Stimulated activated CD8-positive, alpha-beta memory T cell treated with anti-CD3 and anti-CD28 coated beads, Interleukin-15, amount 100 ng/mL, for 4 hours (primary cell): Measurements from ENCODE around the gene EFNB2.

ENCODE experiments used
- DNase-seq, 2 donors: peaks; one replicate each; pipeline ENCODE4 v3.0.0-alpha.2; 2020; ENCODE audit warnings: low read depth in 2 of 2

EFNB2 gene

GRCh38 chr13:106484084-106484483, 51.4 kb downstream of the EFNB2 start:
- no peak for DNase-seq

GRCh38 chr13:106481919-106482318, 53.5 kb downstream of the EFNB2 start:
- no peak for DNase-seq

- DNase-seq: no peak
These were observed 55.0 kb downstream of the EFNB2 start for GRCh38 chr13:106480351-106480910.

GRCh38 chr13:106479929-106480328, 55.5 kb downstream of the EFNB2 start:
- no peak for DNase-seq

GRCh38 chr13:106478116-106478515, 57.3 kb downstream of the EFNB2 start:
- DNase-seq: no peak

GRCh38 chr13:106477303-106477702, 58.2 kb downstream of the EFNB2 start:
- no peak for DNase-seq

GRCh38 chr13:106475852-106476251, 59.6 kb downstream of the EFNB2 start:
- DNase-seq: no peak

GRCh38 chr13:106474912-106475311, 60.5 kb downstream of the EFNB2 start:
- no peak for DNase-seq

GRCh38 chr13:106473154-106473553, 62.3 kb downstream of the EFNB2 start:
- DNase-seq: no peak

- DNase-seq: no peak
These were observed 62.8 kb downstream of the EFNB2 start for GRCh38 chr13:106472621-106473020.

- DNase-seq: no peak
These were observed 63.4 kb downstream of the EFNB2 start for GRCh38 chr13:106471957-106472543.

GRCh38 chr13:106470576-106470975, 64.9 kb downstream of the EFNB2 start:
- DNase-seq: no peak

GRCh38 chr13:106468744-106469590, 66.5 kb downstream of the EFNB2 start:
- DNase-seq: no peak

- DNase-seq: no peak
These were observed 67.3 kb downstream of the EFNB2 start for GRCh38 chr13:106468207-106468606.

- DNase-seq: no peak
These were observed 67.9 kb downstream of the EFNB2 start for GRCh38 chr13:106467427-106468122.

- DNase-seq: no peak
These were observed 68.6 kb downstream of the EFNB2 start for GRCh38 chr13:106466691-106467426.

GRCh38 chr13:106464076-106464475, 71.4 kb downstream of the EFNB2 start:
- DNase-seq: no peak

GRCh38 chr13:106462710-106463109, 72.8 kb downstream of the EFNB2 start:
- DNase-seq: no peak

- no peak for DNase-seq
These were observed 79.7 kb downstream of the EFNB2 start for GRCh38 chr13:106455777-106456176.

- no peak for DNase-seq
These were observed 80.3 kb downstream of the EFNB2 start for GRCh38 chr13:106455190-106455589.

- no peak for DNase-seq
These were observed 82.4 kb downstream of the EFNB2 start for GRCh38 chr13:106453101-106453500.

- DNase-seq: no peak
These were observed 84.5 kb downstream of the EFNB2 start for GRCh38 chr13:106450991-106451390.
